Endometrial microvascular endothelial cells (primary cell): ENCODE data around the gene FAM8A1. TPM values are rescaled to one million over a fixed set of nuclear protein-coding genes. Genes with fewer than 3 reads are reported as not detected.

Source experiments
- in situ Hi-C: cut with HindIII; loops from 2 replicates; pipeline ENCODE4 v1.10.0; 2017; ENCODE audit warnings: low sequenced_read_pairs, low pct_unique_long_range_greater_than_20kb; ENCODE audit errors: inconsistent ontology term
- total RNA-seq: library from RNA; depleted of rRNA; stranded (reverse); fragments of >200 nt; gene quantifications from one replicate; pipeline ENCODE4 v1.2.3, GENCODE V29; 2015; ENCODE audit errors: inconsistent ontology term

Gene FAM8A1
- total RNA-seq, 1 donor from 2014 or later: 11.0 TPM

DNA sequence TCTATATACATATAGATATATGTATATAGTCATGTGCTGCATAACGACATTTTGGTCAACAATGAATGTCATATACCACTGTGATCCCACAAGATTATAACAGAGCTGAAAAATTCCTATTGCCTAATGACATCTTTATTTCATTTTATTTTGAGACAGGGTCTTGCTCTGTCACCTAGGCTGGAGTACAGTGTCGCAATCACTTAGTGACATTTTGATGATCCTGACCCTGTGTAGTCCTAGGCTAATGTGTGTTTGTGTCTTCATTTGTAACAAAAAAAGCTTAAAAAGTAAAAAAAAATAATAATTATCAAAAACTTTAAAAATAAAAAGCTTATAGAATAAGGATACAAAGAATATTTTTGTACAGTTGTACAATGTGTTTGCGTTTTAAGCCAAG lies 4.0 kb upstream of the FAM8A1 start:
- in situ Hi-C loops: no loop called here

DNA sequence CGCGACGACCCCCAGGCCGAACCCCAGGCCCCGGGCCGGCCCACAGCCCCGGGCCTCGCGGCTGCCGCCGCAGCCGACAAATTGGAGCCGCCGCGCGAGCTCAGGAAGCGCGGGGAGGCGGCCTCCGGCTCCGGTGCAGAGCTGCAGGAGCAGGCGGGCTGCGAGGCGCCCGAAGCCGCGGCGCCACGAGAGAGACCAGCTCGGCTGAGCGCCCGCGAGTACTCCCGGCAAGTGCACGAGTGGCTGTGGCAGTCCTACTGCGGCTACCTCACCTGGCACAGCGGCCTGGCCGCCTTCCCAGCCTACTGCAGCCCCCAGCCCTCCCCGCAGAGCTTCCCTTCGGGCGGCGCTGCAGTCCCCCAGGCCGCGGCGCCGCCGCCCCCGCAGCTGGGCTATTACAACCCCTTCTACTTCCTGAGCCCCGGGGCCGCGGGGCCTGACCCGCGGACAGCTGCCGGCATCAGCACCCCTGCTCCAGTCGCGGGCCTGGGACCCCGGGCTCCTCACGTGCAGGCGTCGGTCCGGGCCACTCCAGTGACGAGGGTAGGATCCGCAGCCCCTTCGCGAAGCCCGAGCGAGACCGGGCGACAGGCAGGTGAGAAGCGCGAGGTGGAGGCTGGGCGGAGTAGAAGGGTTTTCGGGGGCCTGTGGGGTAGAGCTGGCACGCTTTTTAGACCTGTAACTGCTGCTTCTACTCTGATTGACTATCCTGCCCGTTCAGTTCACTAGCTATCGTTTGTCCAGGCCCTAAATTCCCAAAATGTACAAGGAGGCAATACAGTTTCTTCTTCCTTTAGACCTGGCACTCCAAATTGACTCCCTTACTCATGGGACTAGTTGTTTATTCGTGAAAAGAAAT lies 654 bp downstream of the FAM8A1 start:
- in situ Hi-C loops: no loop called here

DNA sequence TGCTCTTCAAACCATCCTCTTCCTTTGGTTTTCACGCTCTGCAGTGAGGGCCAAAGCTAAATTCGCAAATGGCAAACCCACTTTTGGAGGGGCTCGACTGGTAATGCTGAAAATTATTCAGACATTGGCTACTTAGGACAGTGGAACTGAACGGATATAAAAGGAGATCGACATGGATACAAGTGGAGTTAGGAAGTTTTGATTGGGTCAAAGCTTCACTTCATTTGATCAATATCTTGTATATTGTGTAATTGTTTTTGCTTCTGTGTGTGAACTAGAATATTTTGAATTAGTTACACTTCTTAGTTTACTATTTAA lies 1.2 kb downstream of the FAM8A1 start:
- in situ Hi-C loops: no loop called here

- in situ Hi-C loops: no loop called here
Observed at GRCh38 chr6:17602888-17603287, 2.8 kb downstream of the FAM8A1 start.

- in situ Hi-C loops: no loop called here
Observed at GRCh38 chr6:17606606-17607005, 6.5 kb downstream of the FAM8A1 start.

- in situ Hi-C loops: no loop called here
Observed at GRCh38 chr6:17610835-17611234, 10.7 kb downstream of the FAM8A1 start.

- in situ Hi-C loops: no loop called here
Observed at GRCh38 chr6:17612048-17612447, 11.9 kb downstream of the FAM8A1 start.

DNA sequence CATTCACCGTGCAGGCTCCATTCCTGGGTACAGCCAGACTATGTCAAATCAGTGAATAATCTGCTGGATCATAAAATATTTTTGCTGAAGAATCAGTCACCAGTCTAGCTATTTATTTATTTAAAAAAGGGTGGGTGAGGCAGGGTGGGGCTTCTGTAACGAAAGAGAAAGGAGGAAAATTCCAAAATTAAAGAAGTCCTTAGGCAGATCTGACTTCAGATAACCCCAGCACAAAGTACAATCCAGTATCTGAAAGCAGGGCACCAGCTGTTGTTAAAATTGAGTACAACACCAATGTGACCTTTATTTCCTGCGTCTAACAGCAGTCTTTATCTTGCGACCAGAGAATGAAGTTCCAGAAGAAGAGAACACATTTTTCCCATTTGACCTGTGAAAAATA lies 15.7 kb downstream of the FAM8A1 start:
- in situ Hi-C loops: no loop called here

DNA sequence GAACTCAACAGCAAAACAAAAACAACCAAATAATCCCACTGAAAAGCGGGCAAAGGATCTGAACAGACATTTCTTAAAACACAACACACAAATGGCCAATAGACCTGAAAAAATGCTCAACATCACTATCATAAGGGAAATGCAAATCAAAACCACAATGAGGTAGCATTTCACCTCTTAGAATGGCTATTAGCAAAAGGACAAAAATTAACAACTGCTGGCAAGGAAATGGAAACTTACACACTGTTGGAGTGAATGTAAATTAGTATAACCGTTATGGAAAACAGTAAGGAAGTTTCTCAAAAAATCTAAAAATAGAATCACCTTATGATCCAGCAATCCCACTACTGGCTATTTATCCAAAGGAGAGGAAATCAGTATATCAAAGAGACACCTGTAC lies 20.9 kb downstream of the FAM8A1 start:
- in situ Hi-C loops: no loop called here

DNA sequence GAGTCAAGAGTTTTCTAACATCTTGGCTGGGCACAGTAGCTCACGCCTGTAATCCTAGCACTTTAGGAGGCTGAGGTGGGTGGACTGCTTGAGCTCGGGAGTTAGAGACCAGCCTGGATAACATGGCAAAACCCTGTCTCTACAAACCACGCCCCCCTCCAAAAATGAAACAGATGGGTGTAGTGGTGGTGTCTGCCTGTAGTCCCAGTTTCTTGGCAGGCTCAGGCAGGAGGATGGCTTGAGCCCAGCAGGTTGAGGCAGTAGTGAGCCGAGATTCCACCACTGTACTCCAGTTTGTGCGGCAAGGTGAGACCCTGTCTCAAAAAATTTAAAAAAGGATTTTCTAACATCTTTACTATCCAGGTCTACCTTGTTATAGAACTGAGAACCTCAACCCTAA lies 22.0 kb downstream of the FAM8A1 start:
- in situ Hi-C loops: no loop called here

GRCh38 chr6:17624396-17624795 lies 24.3 kb downstream of the FAM8A1 start:
- in situ Hi-C loops: no loop called here

DNA sequence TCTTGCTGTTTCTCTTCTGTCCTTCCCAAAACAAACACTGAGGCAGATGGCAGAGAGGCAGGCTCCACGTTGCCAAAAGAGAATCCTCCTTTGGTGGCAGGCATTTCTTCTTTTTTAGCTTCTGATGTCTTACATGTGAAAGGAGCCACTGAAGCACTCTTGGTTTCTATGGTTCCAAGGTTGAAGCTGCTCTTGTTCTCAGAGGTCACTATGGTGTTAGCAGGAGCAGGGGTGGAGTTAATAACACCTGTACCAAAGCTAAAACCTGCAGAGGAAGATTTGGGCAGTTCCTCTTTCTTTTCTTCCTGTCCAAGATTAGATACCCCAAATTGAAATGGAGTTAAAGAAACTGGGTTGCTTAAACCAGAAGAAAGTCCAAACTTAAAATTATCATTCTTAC lies 28.8 kb downstream of the FAM8A1 start:
- in situ Hi-C loops: no loop called here

DNA sequence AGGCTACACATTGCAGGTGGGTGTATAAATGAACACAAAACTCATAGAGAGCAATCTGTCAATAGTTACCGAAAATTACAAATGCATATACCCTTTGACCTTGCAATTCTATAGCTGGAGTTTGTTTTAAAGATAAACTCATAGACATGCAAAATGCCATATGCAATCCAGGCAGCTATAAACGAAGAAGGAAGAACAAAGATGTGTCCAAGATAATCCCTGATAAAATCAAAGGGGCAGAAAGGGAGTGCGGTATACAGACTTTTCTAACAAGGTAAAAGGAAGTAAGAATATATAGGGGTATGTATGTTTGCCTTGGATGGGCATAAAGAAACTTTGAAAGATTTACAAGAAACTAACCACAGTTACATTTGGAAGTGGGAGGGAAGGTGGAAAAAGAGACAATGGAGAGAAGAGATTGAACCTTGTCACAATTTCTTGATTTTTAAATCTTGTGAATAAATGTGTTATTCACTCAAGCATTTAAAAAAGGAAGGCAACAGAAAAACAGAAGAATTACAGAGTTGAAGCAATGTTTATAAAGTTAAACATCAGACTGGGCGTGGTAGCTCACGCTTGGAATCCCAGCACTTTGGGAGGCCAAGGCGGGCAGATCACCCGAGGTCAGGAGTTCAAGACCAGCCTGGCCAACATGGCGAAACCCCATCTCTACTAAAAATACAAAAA lies 29.9 kb downstream of the FAM8A1 start:
- in situ Hi-C loops: no loop called here

GRCh38 chr6:17630511-17631073 lies 30.5 kb downstream of the FAM8A1 start:
- in situ Hi-C loops: no loop called here

GRCh38 chr6:17632934-17633333 lies 32.8 kb downstream of the FAM8A1 start:
- in situ Hi-C loops: no loop called here

DNA sequence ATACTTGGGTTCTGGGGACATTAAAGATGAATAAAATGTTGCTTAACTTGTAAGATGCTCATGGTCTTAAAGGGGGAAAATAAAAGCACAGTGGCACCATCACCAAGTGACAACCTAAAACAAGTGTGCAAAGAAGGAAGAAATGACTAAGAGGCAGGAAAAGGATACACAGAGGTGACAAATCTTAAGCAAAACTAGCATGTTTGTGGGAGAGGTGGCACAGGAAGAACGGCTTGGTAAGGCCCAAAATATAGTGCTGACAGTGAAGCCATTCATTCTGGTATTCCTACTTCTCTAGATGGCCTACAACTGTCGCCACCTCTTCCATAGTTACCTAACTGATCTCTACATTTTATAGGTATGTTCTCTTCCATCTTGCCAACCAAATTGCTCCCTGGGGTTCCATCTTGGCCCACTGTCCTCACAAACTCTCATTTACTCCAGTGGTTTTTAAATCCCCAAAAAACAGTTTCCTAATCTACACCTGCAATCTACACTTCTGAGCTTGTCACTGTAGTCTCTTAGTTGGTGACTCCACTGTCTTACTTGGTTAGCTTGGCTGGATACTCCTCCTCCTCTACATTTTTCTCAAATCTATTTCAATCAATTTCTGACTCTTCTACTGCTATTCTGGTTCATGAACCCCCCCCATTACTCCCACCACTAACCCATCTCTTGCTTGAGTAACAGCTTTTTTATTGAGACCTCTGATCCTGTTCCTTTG lies 33.5 kb downstream of the FAM8A1 start:
- in situ Hi-C loops: no loop called here

DNA sequence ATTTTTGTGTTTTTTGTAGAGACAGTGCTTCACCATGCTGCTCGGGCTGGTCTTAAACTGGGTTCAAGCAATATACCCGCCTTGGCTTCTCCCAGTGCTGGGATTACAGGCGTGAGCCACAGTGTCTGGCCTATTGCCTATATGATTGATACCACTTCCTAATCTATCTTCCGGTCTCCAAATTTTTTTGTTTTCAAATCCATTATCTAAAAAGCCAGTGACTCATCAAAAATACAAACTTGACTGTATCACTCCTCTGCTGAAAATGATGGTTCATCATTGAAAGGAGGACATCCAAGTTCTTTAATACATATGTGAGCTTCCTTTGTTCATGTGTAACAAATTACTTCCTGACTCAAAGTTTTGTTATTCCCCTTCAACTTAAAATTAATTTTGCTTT lies 35.5 kb downstream of the FAM8A1 start:
- in situ Hi-C loops: no loop called here

GRCh38 chr6:17638212-17638715 lies 38.2 kb downstream of the FAM8A1 start:
- in situ Hi-C loops: no loop called here

- in situ Hi-C loops: no loop called here
Observed at GRCh38 chr6:17640477-17640917, 40.4 kb downstream of the FAM8A1 start.
